Measurements from ENCODE around the gene ANAPC5.

DNA sequence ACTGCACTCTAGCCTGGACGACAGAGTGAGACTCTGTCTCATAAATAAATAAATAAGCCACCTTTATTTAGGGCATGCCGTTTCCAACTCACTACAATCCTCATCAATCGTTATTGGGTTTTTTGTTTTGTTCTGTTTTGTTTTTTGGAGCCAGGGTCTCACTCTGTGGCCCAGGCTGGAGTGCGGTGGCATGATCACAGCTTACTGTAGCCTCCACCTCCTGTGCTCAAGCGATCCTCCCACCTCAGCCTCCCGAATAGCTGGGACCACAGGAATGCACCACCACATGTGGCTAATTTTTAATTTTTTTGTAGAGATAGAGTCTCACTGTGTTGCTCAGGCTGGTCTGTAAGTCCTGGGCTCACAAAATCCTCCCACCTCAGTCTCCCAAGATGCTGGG lies 3.6 kb upstream of the ANAPC5 start:
- TF ChIP-seq POLR2A (IDR thresholded peaks at IDR 0.05) = no peak
- TF ChIP-seq, protein P1, sequence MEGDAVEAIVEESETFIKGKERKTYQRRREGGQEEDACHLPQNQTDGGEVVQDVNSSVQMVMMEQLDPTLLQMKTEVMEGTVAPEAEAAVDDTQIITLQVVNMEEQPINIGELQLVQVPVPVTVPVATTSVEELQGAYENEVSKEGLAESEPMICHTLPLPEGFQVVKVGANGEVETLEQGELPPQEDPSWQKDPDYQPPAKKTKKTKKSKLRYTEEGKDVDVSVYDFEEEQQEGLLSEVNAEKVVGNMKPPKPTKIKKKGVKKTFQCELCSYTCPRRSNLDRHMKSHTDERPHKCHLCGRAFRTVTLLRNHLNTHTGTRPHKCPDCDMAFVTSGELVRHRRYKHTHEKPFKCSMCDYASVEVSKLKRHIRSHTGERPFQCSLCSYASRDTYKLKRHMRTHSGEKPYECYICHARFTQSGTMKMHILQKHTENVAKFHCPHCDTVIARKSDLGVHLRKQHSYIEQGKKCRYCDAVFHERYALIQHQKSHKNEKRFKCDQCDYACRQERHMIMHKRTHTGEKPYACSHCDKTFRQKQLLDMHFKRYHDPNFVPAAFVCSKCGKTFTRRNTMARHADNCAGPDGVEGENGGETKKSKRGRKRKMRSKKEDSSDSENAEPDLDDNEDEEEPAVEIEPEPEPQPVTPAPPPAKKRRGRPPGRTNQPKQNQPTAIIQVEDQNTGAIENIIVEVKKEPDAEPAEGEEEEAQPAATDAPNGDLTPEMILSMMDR (IDR thresholded peaks at IDR 0.05 in 4 of 5, conservative IDR thresholded peaks at IDR 0.05 in 1 of 5) = no peak
